WTC11 (cell line): ENCODE measurements around the gene PHOSPHO1. TPM values are rescaled to one million over a fixed set of nuclear protein-coding genes. Genes with fewer than 3 reads are reported as not detected.
"Not testable (repeated sequence)": the region's sequence is repeated elsewhere in the genome, so short reads cannot be mapped to it uniquely, and the experiment has no call there.

Experiments
- ATAC-seq: fragments of 200-7000 bp; cut with Tn5 transposase; 2 replicates; pipeline ENCODE4 v1.10.0; 2021; ENCODE audit warnings: mild to moderate bottlenecking, moderate library complexity
- CTCF ChIA-PET: fragments of 300-600 bp; sonication (Branson Sonifier 250); formaldehyde crosslinking; loops from one replicate; lab custom pipeline; 2021; ENCODE audit warnings: antibody characterized with exemption; lab: Charles Lee
- POLR2A ChIA-PET: fragments of 350-600 bp; sonication (Branson Sonifier 250); formaldehyde crosslinking; loops from one replicate; lab custom pipeline; 2021; ENCODE audit warnings: antibody characterized with exemption; lab: Charles Lee
- DNase-seq: peaks from one replicate; pipeline ENCODE4 v3.0.0; 2021; ENCODE audit warnings: low spot score
- H3K27ac Mint-ChIP-seq: 2 replicates; pipeline ENCODE4 v1.8.0; 2021; ENCODE audit warnings: mixed read lengths
- H3K27me3 Mint-ChIP-seq: 2 replicates; pipeline ENCODE4 v1.8.0; 2021; ENCODE audit warnings: low read depth, mild to moderate bottlenecking, moderate library complexity, mixed read lengths
- H3K36me3 Mint-ChIP-seq: 2 replicates; pipeline ENCODE4 v1.8.0; 2021; ENCODE audit warnings: mixed read lengths
- H3K4me1 Mint-ChIP-seq: 2 replicates; pipeline ENCODE4 v1.8.0; 2022; ENCODE audit warnings: mixed read lengths
- H3K4me3 Mint-ChIP-seq: 2 replicates; pipeline ENCODE4 v1.8.0; 2021; ENCODE audit warnings: mild to moderate bottlenecking, moderate library complexity, mixed read lengths
- H3K9me3 Mint-ChIP-seq: 2 replicates; pipeline ENCODE4 v1.8.0; 2021; ENCODE audit warnings: mixed read lengths
- CREM ChIP-seq: sonication (generic); formaldehyde crosslinking; IDR thresholded peaks from 2 replicates; pipeline ENCODE4 v1.8.1; 2022; ENCODE audit warnings: mild to moderate bottlenecking, missing genetic modification reagents, moderate library complexity
- FOXJ3 ChIP-seq: sonication (generic); formaldehyde crosslinking; IDR thresholded peaks from 2 replicates; pipeline ENCODE4 v1.9.0; 2021; ENCODE audit warnings: missing genetic modification reagents, mild to moderate bottlenecking, borderline replicate concordance
- HMGA2 ChIP-seq: fragments of 250-450 bp; sonication (Bioruptor Pico); IDR thresholded peaks from 2 replicates; pipeline ENCODE4 v1.4.0; 2021; ENCODE audit warnings: mild to moderate bottlenecking, moderate library complexity
- IRF1 ChIP-seq: sonication (generic); formaldehyde crosslinking; IDR thresholded peaks from 2 replicates; pipeline ENCODE4 v1.8.0; 2023; ENCODE audit warnings: missing genetic modification reagents
- MAX ChIP-seq: sonication (generic); formaldehyde crosslinking; IDR thresholded peaks from 2 replicates; pipeline ENCODE4 v1.8.0; 2022; ENCODE audit warnings: mild to moderate bottlenecking, missing genetic modification reagents
- MXD4 ChIP-seq: fragments of 250-450 bp; sonication (Bioruptor Pico); IDR thresholded peaks from 2 replicates; pipeline ENCODE4 v1.8.0; 2021; ENCODE audit warnings: mild to moderate bottlenecking, moderate library complexity, borderline replicate concordance
- NFATC4 ChIP-seq: fragments of 250-450 bp; sonication (Bioruptor Pico); IDR thresholded peaks from 2 replicates; pipeline ENCODE4 v1.9.0; 2021; ENCODE audit warnings: mild to moderate bottlenecking
- NFYB ChIP-seq: sonication (generic); formaldehyde crosslinking; conservative IDR thresholded peaks from 2 replicates; pipeline ENCODE4 v1.8.0; 2022; ENCODE audit warnings: low read depth, missing genetic modification reagents
- NR2C2 ChIP-seq: sonication (generic); formaldehyde crosslinking; IDR thresholded peaks from 2 replicates; pipeline ENCODE4 v1.8.0; 2022; ENCODE audit warnings: mild to moderate bottlenecking, missing genetic modification reagents
- SP1 ChIP-seq: sonication (generic); formaldehyde crosslinking; conservative IDR thresholded peaks from 2 replicates; pipeline ENCODE4 v1.8.1; 2022; ENCODE audit warnings: missing genetic modification reagents
- TCF7 ChIP-seq: sonication (generic); formaldehyde crosslinking; IDR thresholded peaks from 2 replicates; pipeline ENCODE4 v1.8.0; 2022; ENCODE audit warnings: mild to moderate bottlenecking, low read depth, missing genetic modification reagents, moderate library complexity
- ZNF532 ChIP-seq: fragments of 250-450 bp; sonication (Bioruptor Pico); IDR thresholded peaks from 2 replicates; pipeline ENCODE4 v1.9.0; 2021; ENCODE audit warnings: mild to moderate bottlenecking, borderline replicate concordance
- total RNA-seq: library from RNA; stranded (reverse); gene quantifications from 3 replicates; pipeline ENCODE4 v1.2.3, GENCODE V29; 2021

The PHOSPHO1 gene
- total RNA-seq, 1 experiment from 2014 or later = 0.81 TPM

GRCh38 chr17:49191409-49191916, 39.1 kb downstream of the PHOSPHO1 start (continued):
- TF ChIP-seq ZNF532 (CRISPR knock-in tag) (no peak), FOXJ3 (CRISPR knock-in tag) (no peak), NFYB (CRISPR knock-in tag) (no peak), TCF7 (CRISPR knock-in tag) (no peak)

GRCh38 chr17:49190932-49191331, 39.7 kb downstream of the PHOSPHO1 start:
- peaks cover 4% of the 10 kb centered on the region for H3K36me3 Mint-ChIP-seq
- H3K27me3 Mint-ChIP-seq = no peaks in the 10 kb centered on the region; the same call in 1 of the 2 replicates
- DNase-seq (no peak), ATAC-seq (no peak)
- peak overlapping the region; percentile 61 for H3K4me3 Mint-ChIP-seq
- H3K4me1 Mint-ChIP-seq = peaks cover 10% of the 10 kb centered on the region
- POLR2A ChIA-PET = no interaction called here
- TF ChIP-seq IRF1 (CRISPR knock-in tag) (no peak), HMGA2 (0 out of 2 replicates have a peak, but pooled peaks have one; percentile 36)
- CTCF ChIA-PET = interaction anchor here (1.2 to 4.1 kb wide), 3 partner anchors 11 to 137 kb away, joined by 4 to 20 read pairs (median 4); partner anchors contain the start of gene PHOSPHO1
- no peak overlapping the region for H3K27ac Mint-ChIP-seq
- peaks cover 5% of the 10 kb centered on the region for H3K9me3 Mint-ChIP-seq

- Mint-ChIP-seq H3K4me1 (peaks cover 3% of the 10 kb centered on the region), H3K27me3 (no peaks in the 10 kb centered on the region; the same call in 1 of the 2 replicates), H3K27ac (no peak overlapping the region), H3K9me3 (peaks cover 29% of the 10 kb centered on the region), H3K4me3 (no peak overlapping the region), H3K36me3 (peaks cover 21% of the 10 kb centered on the region)
- TF ChIP-seq CREM = no peak
- TF ChIP-seq MAX (CRISPR knock-in tag) = no peak
- TF ChIP-seq NFATC4 (CRISPR knock-in tag) = no peak
- no peak for TF ChIP-seq ZNF532 (CRISPR knock-in tag)
- TF ChIP-seq IRF1 (CRISPR knock-in tag) = no peak
- TF ChIP-seq SP1 (CRISPR knock-in tag) = no peak
- no peak for TF ChIP-seq NR2C2 (CRISPR knock-in tag)
- no peak for TF ChIP-seq MXD4 (CRISPR knock-in tag)
- ChIA-PET CTCF (no interaction called here), POLR2A (no interaction called here)
- DNase-seq (no peak), ATAC-seq (no peak)
These were observed 43.3 kb downstream of the PHOSPHO1 start for GRCh38 chr17:49187301-49187700.

GRCh38 chr17:49185381-49185780, 45.2 kb downstream of the PHOSPHO1 start:
- ATAC-seq, H3K27ac Mint-ChIP-seq, H3K27me3 Mint-ChIP-seq, POLR2A ChIA-PET, CTCF ChIA-PET, DNase-seq, H3K4me1 Mint-ChIP-seq, H3K4me3 Mint-ChIP-seq: not testable (repeated sequence)
- H3K36me3 Mint-ChIP-seq = peaks cover 21% of the 10 kb centered on the region
- peaks cover 29% of the 10 kb centered on the region for H3K9me3 Mint-ChIP-seq

- H3K4me1 Mint-ChIP-seq, CTCF ChIA-PET, POLR2A ChIA-PET, H3K27me3 Mint-ChIP-seq, DNase-seq, H3K27ac Mint-ChIP-seq, H3K4me3 Mint-ChIP-seq, ATAC-seq: not testable (repeated sequence)
- peaks cover 29% of the 10 kb centered on the region for H3K9me3 Mint-ChIP-seq
- peaks cover 21% of the 10 kb centered on the region for H3K36me3 Mint-ChIP-seq
These were observed 46.1 kb downstream of the PHOSPHO1 start for GRCh38 chr17:49184522-49184921.
